ENCODE results near the gene VANGL1. TPM values are rescaled to one million over a fixed set of nuclear protein-coding genes. Genes with fewer than 3 reads are reported as not detected.

Gene VANGL1
- total RNA-seq, 4 donors from 2014 or later: 6.3 to 11.7 (median 8.1) TPM

DNA sequence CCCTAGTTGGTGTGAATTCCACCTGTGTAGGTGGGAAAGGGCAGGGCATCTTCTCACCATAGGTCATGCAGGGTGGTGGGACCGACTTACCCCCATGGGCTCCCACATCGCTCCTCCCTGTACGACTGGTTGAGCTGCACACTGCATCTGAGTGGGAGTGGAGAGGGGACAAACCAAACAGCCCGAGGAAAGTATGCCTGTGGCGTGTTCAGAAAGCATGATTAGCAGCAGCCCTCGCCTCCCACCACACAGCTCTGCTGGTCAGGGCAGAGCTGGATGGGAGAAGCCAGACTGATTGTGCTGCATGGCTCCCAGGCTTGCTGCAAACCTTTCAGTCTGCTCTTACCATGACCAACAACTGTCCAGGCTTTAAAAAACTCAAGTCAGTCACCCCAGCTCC, 24.4 kb downstream of the VANGL1 start:
- H3K27me3 ChIP-seq: no peaks in the 10 kb centered on the region
- 83% methylated on average over 6 of the region's 6 CpGs for whole genome bisulfite sequencing
- no peaks in the 10 kb centered on the region for H3K9me3 ChIP-seq
- intact Hi-C loops (cut with DNase I): no loop called here
- peaks cover 9 to 61% (median 35%) of the 10 kb centered on the region in 4 donors for H3K36me3 ChIP-seq
- H3K27ac ChIP-seq (replicated peaks in 1 of 4): peak overlapping the region; percentile 49 to 68 (median 64)
- no peak for DNase-seq (ENCODE audit: extremely low spot score)
- H3K4me1 ChIP-seq: peaks cover 11 to 54% (median 51%) of the 10 kb centered on the region in 4 donors
- no peak for TF ChIP-seq EP300 (IDR thresholded peaks at IDR 0.05)
- TF ChIP-seq POLR2A (IDR thresholded peaks at IDR 0.05; ENCODE audit: low read depth): no peak
- TF ChIP-seq, protein P1, sequence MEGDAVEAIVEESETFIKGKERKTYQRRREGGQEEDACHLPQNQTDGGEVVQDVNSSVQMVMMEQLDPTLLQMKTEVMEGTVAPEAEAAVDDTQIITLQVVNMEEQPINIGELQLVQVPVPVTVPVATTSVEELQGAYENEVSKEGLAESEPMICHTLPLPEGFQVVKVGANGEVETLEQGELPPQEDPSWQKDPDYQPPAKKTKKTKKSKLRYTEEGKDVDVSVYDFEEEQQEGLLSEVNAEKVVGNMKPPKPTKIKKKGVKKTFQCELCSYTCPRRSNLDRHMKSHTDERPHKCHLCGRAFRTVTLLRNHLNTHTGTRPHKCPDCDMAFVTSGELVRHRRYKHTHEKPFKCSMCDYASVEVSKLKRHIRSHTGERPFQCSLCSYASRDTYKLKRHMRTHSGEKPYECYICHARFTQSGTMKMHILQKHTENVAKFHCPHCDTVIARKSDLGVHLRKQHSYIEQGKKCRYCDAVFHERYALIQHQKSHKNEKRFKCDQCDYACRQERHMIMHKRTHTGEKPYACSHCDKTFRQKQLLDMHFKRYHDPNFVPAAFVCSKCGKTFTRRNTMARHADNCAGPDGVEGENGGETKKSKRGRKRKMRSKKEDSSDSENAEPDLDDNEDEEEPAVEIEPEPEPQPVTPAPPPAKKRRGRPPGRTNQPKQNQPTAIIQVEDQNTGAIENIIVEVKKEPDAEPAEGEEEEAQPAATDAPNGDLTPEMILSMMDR (IDR thresholded peaks at IDR 0.05): no peak
- TF ChIP-seq POLR2AphosphoS5 (IDR thresholded peaks at IDR 0.05): no peak
- no peak overlapping the region for H3K4me3 ChIP-seq

DNA sequence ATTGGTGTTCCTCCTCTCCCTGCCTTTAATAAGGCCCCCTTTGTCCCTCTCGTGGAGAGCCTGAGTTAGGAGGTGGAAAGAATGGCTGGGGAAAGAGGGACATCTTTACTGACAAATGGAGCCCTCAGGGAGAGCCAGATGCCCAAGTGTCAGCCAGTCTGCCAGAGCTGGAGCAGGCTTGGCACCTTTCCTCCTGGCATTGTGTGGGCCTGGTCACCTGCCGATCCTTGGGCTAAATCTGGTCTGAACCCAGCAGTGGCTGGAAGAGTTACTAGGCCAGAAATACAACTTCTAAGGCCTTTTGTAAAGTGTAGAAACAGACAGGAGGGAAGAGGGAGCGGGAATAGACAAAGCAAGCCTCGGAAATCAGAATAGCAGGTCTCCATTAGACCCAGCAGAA, 24.9 kb downstream of the VANGL1 start:
- 69% methylated on average over 4 of the region's 4 CpGs for WGBS
- TF ChIP-seq EP300 (IDR thresholded peaks at IDR 0.05) (no peak), POLR2A (IDR thresholded peaks at IDR 0.05; ENCODE audit: low read depth) (no peak), POLR2AphosphoS5 (IDR thresholded peaks at IDR 0.05) (peak in 1 of 2 donors; percentile 6)
- TF ChIP-seq, protein P1 (IDR thresholded peaks at IDR 0.05): no peak
- DNase-seq (ENCODE audit: extremely low spot score): no peak
- Histone ChIP-seq H3K4me3 (no peak overlapping the region), H3K27me3 (no peaks in the 10 kb centered on the region), H3K4me1 (peaks cover 15 to 59% (median 56%) of the 10 kb centered on the region in 4 donors), H3K36me3 (peaks cover 9 to 56% (median 37%) of the 10 kb centered on the region in 4 donors), H3K9me3 (no peaks in the 10 kb centered on the region), H3K27ac (replicated peaks in 1 of 4) (peak overlapping the region; percentile 49 to 68 (median 64))
- intact Hi-C loops (cut with DNase I): no loop called here

DNA sequence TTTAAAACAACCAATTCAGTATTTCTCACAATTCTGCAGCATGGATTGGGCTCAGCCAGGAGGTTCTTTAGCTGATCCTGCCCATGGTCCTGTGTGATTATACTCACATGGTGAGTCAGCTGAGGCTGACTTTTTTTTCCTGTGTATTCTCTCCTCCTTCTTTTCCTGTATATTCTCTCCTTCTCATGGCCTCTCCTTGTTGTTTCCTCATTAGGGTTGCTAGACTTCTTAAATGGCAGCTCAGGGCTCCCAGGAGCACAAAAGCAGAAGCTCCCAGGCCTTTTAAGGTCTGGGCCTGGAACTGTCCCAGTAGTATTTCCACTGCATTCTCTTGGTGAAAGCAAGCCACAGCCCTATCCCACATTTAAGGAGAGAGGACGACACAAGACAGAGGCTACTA, 26.8 kb downstream of the VANGL1 start:
- Histone ChIP-seq H3K4me3 (no peak overlapping the region), H3K9me3 (no peaks in the 10 kb centered on the region), H3K27ac (replicated peaks in 1 of 4) (peak overlapping the region in 3 of 4 donors; percentile 39 to 70 (median 62)), H3K36me3 (peaks cover 7 to 38% (median 26%) of the 10 kb centered on the region in 4 donors), H3K27me3 (no peaks in the 10 kb centered on the region), H3K4me1 (peaks cover 27 to 77% (median 75%) of the 10 kb centered on the region in 4 donors)
- intact Hi-C loops (cut with DNase I): no loop called here
- no peak for DNase-seq (ENCODE audit: extremely low spot score)
- 67% methylated on average over 1 of the region's 1 CpG for WGBS
- TF ChIP-seq POLR2A (IDR thresholded peaks at IDR 0.05; ENCODE audit: low read depth) (no peak), EP300 (IDR thresholded peaks at IDR 0.05) (no peak), POLR2AphosphoS5 (IDR thresholded peaks at IDR 0.05) (no peak)
- TF ChIP-seq, protein P1 (IDR thresholded peaks at IDR 0.05): no peak

DNA sequence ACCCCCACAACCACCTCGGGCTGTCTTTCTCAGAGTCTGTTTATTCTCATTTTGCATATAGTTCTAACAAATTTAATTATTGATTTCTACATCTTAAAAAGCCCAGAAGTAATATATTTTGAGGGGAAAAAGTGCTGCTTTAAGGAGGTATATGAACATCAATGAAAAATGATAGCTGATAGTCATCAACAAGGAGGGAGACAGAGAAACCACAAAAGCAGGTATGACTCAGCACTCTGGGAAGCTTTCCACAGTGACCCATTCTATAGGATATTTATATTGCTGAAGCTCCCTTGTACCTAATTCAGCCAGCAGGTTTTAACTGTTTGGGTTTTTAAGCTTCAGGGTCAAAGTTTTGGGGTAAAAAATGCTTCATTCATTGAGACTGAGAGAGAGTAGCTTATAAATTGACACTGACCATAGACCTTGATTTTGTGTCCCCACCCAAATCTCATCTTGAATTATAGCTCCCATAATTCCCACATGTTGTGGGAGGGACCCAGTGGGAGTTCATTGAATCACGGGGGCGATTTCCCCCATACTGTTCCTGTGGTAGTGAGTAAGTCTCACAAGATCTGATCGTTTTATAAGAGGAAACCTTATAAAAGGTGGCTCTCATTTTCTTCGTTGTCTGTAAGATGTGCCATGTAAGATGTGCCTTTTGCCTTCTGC, 27.4 kb downstream of the VANGL1 start:
- DNase-seq (ENCODE audit: extremely low spot score): no peak
- no peaks in the 10 kb centered on the region for H3K27me3 ChIP-seq
- no peaks in the 10 kb centered on the region for H3K9me3 ChIP-seq
- TF ChIP-seq EP300 (IDR thresholded peaks at IDR 0.05) (no peak), POLR2AphosphoS5 (IDR thresholded peaks at IDR 0.05) (no peak), POLR2A (IDR thresholded peaks at IDR 0.05; ENCODE audit: low read depth) (no peak)
- TF ChIP-seq, protein P1 (IDR thresholded peaks at IDR 0.05): no peak
- peak overlapping the region in 3 of 4 donors; percentile 36 to 70 (median 39) for H3K27ac ChIP-seq (replicated peaks in 1 of 4)
- no peak overlapping the region for H3K4me3 ChIP-seq
- peaks cover under 1 to 33% (median 20%) of the 10 kb centered on the region in 4 donors for H3K36me3 ChIP-seq
- peaks cover 27 to 83% (median 80%) of the 10 kb centered on the region in 4 donors for H3K4me1 ChIP-seq
- intact Hi-C loops (cut with DNase I): no loop called here
- WGBS: 95% methylated on average over 5 of the region's 5 CpGs

Data from esophagus muscularis mucosa (tissue), 4 donors.